Breast epithelium (tissue), 4 donors: ENCODE data around the gene CPSF2. TPM values are rescaled to one million over a fixed set of nuclear protein-coding genes. Genes with fewer than 3 reads are reported as not detected.
A peak's percentile ranks its signal among the peaks of the same experiment; 100 is the strongest.

Source experiments
- DNase-seq, 2 donors: peaks; one replicate each; pipeline ENCODE4 v3.0.0-alpha.2; 2019; ENCODE audit warnings: low spot score in 2 of 2
- H3K27ac ChIP-seq, 2 donors: fragments of 200-600 bp; sonication (generic) in 1 of 2; one replicate each; pipeline ENCODE4 v1.5.1; 2016 to 2019; ENCODE audit warnings: mild to moderate bottlenecking in 1 of 2
- H3K27me3 ChIP-seq, 2 donors: fragments of 200-600 bp; sonication (generic) in 1 of 2; one replicate each; pipeline versions ENCODE4 v1.5.1 to v1.6.0; 2017 to 2019; ENCODE audit warnings: control low read depth in 1 of 2, mild to moderate bottlenecking in 1 of 2
- H3K36me3 ChIP-seq: fragments of 200-600 bp; one replicate; pipeline ENCODE4 v1.5.1; 2019
- H3K4me1 ChIP-seq, 2 donors: fragments of 200-600 bp; sonication (generic); one replicate each; pipeline ENCODE4 v1.5.1; 2016 to 2019; ENCODE audit warnings: control low read depth in 1 of 2
- H3K4me3 ChIP-seq, 3 donors: fragments of 200-600 bp; sonication (generic); 1 replicate in 2 of 3; 2 replicates in 1 of 3; pipeline ENCODE4 v1.5.1; 2016 to 2019; ENCODE audit warnings: mild to moderate bottlenecking in 3 of 3, moderate library complexity in 2 of 3
- H3K9me3 ChIP-seq, 2 donors: fragments of 200-600 bp; sonication (generic) in 1 of 2; one replicate each; pipeline ENCODE4 v1.5.1; 2016 to 2019; ENCODE audit warnings: control low read depth in 1 of 2
- POLR2A ChIP-seq: fragments of 450-650 bp; IDR thresholded peaks from one replicate; pipeline ENCODE4 v1.6.1; 2016; ENCODE audit warnings: antibody characterized with exemption, mild to moderate bottlenecking, moderate library complexity
- POLR2AphosphoS5 ChIP-seq, 3 donors: sonication (generic); formaldehyde crosslinking; IDR thresholded peaks; one replicate each; pipeline ENCODE4 v1.6.1; 2017; ENCODE audit warnings: antibody characterized with exemption in 3 of 3
- intact Hi-C: fragments of 100-400 bp; cut with DNase I; formaldehyde crosslinking; loops from one replicate; pipeline ENCODE4 v1.15.1; 2023; ENCODE audit warnings: low total_unique reads
- total RNA-seq, 3 donors: library from RNA; depleted of rRNA; stranded (reverse); fragments of >200 nt; gene quantifications; one replicate each; pipeline ENCODE4 v1.1.0, GENCODE V29; 2016
- TF ChIP-seq, protein P1 (sequence below), 3 donors: fragments of 450-650 bp; IDR thresholded peaks; one replicate each; pipeline ENCODE4 v1.5.1; 2016 to 2017; ENCODE audit warnings: antibody characterized with exemption in 3 of 3, mild to moderate bottlenecking in 3 of 3, moderate library complexity in 3 of 3

The CPSF2 gene
- total RNA-seq, 3 donors from 2014 or later = 20.0 to 38.2 (median 34.9) TPM

DNA sequence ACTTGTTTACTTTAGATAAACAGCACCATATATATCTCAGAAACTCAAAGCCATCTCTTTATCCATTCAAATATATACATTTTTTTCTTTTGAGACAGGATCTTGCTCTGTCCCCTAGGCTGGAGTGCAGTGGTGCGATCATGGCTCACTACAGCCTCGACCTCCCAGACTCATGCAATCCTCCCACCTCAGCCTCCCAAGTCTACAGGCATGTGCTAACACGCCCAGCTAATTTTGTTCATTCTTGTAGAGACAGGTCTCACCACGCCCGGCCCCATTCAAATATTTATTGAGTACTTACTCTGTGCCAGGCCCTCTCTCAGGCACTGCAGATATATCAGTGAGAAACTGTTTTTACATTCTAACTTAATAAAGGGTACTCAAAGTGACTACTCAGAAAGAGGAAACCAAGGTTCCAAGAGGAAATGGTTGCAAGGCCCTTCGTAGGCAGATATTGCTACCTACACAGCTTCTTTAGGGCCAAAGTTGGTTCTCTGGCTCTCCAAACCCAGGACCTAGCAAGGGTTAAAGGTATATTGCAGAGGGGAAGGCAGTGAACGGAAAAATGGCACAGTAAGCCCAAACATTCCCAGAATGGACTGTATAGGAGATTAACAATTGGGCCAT is 18.3 kb upstream of the CPSF2 start:
- H3K27me3 ChIP-seq = no peaks in the 10 kb centered on the region
- intact Hi-C loops = no loop called here
- TF ChIP-seq, protein P1, sequence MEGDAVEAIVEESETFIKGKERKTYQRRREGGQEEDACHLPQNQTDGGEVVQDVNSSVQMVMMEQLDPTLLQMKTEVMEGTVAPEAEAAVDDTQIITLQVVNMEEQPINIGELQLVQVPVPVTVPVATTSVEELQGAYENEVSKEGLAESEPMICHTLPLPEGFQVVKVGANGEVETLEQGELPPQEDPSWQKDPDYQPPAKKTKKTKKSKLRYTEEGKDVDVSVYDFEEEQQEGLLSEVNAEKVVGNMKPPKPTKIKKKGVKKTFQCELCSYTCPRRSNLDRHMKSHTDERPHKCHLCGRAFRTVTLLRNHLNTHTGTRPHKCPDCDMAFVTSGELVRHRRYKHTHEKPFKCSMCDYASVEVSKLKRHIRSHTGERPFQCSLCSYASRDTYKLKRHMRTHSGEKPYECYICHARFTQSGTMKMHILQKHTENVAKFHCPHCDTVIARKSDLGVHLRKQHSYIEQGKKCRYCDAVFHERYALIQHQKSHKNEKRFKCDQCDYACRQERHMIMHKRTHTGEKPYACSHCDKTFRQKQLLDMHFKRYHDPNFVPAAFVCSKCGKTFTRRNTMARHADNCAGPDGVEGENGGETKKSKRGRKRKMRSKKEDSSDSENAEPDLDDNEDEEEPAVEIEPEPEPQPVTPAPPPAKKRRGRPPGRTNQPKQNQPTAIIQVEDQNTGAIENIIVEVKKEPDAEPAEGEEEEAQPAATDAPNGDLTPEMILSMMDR (IDR thresholded peaks at IDR 0.05) = no peak
- no peak for TF ChIP-seq POLR2A
- TF ChIP-seq POLR2AphosphoS5 (IDR thresholded peaks at IDR 0.05) = no peak

DNA sequence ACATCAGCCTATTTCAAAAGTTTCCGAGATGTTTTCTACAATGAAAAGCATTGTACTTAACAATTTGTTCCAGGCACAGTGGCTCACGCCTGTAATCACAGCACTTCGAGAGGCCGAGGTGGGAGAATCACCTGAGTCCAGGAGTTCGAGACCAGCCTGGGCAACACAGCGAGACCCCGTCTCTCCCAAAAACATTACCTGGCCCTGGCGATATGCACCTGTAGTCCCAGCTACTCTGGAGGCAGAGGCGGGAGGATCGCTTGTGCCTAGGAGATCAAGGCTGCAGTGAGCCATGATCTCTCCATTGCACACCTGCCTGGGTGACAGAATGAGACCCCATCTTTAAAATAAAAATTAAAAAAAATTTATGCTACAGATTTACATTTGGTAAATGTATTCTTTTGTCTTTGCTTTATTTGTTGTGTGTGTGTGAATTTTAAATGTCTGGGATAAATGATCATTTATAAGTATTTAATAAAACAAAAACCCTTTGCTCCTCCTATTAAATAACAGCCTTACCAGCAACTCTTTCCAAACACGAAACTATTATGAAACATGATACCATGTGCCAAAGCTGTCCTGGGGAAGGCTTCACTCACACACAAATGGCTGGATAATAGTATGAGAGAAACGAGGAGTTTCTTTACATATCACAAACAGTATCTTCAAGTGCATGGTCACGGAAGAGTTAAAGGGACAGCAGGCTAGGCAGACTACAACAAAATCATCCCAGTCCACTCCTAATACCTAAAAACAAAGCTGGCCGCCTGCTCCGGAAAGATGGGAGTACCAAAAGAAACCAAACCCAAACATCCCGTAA is 16.5 kb upstream of the CPSF2 start:
- Histone ChIP-seq H3K27me3 (no peaks in the 10 kb centered on the region), H3K4me3 (peak overlapping the region; percentile 85 to 98 (median 90)), H3K4me1 (no peaks in the 10 kb centered on the region), H3K9me3 (no peaks in the 10 kb centered on the region), H3K27ac (peak overlapping the region; percentile 97 to 98), H3K36me3 (no peaks in the 10 kb centered on the region)
- TF ChIP-seq, protein P1 (IDR thresholded peaks at IDR 0.05) = no peak
- TF ChIP-seq POLR2AphosphoS5 (IDR thresholded peaks at IDR 0.05) = no peak
- no peak for TF ChIP-seq POLR2A
- no peak for DNase-seq
- intact Hi-C loops = no loop called here

More for the DNA sequence above, 18.3 kb upstream of the CPSF2 start:
- Histone ChIP-seq H3K4me1 (no peaks in the 10 kb centered on the region), H3K27ac (no peak overlapping the region), H3K36me3 (no peaks in the 10 kb centered on the region), H3K9me3 (no peaks in the 10 kb centered on the region), H3K4me3 (no peak overlapping the region)
- no peak for DNase-seq

DNA sequence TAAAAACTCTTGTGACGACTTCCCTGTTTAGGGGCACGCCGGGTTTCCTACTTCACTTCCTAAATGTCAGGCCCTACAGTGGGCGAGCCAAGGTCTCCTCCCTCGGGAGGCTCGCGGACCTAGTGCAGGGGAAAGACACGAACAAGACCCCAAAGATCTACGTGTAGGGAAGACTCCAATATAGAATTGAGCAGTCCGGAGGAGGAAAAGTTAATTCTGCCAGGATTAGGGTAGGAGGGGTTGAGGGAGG is 16.0 kb upstream of the CPSF2 start:
- peak in 1 of 2 donors; percentile 41 for DNase-seq
- Histone ChIP-seq H3K9me3 (no peaks in the 10 kb centered on the region), H3K4me1 (no peaks in the 10 kb centered on the region), H3K36me3 (no peaks in the 10 kb centered on the region), H3K4me3 (peak overlapping the region; percentile 85 to 98 (median 90)), H3K27me3 (no peaks in the 10 kb centered on the region), H3K27ac (peak overlapping the region; percentile 97 to 98)
- TF ChIP-seq POLR2AphosphoS5 (IDR thresholded peaks at IDR 0.05) (peak in 1 of 3 donors; percentile 8), POLR2A (no peak)
- TF ChIP-seq, protein P1 (IDR thresholded peaks at IDR 0.05) = no peak
- intact Hi-C loops = no loop called here

DNA sequence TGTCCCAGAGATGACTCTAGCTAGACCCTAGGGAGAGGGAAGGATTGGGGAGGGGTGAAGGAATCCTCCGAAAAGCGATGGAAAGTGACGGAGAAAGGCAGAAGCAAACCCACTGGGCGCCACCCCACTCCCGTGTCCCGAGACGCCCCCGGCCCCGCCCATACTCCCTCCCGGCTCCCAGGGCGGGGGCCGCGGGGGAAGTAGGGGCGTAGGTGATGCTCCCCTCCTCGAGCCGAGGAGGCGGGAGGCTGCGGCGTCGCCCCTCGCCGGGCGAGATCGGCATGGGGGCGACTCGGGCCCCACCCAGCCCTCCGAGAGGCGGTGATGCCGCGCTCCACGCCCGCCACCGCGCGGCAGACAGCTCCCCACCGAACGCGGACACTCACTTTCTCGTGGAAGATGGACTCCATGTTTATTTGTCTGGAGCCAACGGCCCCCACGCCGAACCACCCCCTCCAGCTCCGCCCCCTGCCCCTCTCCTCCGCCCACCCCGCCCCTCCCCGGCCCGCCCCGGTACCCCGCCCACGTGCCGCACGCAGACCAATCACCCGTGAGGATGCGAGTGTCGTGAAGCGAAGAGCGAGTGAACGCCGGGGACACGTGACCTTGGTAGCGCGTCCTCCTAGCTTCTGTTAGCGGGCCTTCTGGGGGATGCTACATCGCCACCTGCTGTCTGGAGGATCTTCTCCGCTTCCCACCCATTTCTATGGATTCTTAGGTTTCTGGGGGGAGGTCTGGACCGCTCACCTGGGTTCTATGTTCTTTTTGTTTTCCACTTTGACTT is 15.4 kb upstream of the CPSF2 start, which contains the start of gene ATXN3:
Gene ATXN3 (minus strand): TSS at position 440 of the 784 bp plus-strand sequence. CDS start 30 bp downstream, at position 410.
- Histone ChIP-seq H3K27me3 (no peaks in the 10 kb centered on the region), H3K4me3 (peak within 1 kb of the TSS; percentile 85 to 98 (median 90)), H3K4me1 (no peaks in the 10 kb centered on the region), H3K9me3 (no peaks in the 10 kb centered on the region), H3K27ac (peak within 1 kb of the TSS; percentile 97 to 98), H3K36me3 (no peaks in the 10 kb centered on the region)
- TF ChIP-seq POLR2A = peak; percentile 33
- peak; percentile 69 to 75 (median 69) for TF ChIP-seq POLR2AphosphoS5 (IDR thresholded peaks at IDR 0.05)
- TF ChIP-seq, protein P1 (IDR thresholded peaks at IDR 0.05) = peak; percentile 35 to 69 (median 53)
- intact Hi-C loops = no loop called here
- DNase-seq = peak; percentile 96 to 97
